ENCODE measurements around the gene SART3. TPM values are rescaled to one million over a fixed set of nuclear protein-coding genes. Genes with fewer than 3 reads are reported as not detected.

Gene SART3
- total and polyA plus RNA-seq, 9 donors, result 27.9 to 55.3 (median 46.8) TPM

DNA sequence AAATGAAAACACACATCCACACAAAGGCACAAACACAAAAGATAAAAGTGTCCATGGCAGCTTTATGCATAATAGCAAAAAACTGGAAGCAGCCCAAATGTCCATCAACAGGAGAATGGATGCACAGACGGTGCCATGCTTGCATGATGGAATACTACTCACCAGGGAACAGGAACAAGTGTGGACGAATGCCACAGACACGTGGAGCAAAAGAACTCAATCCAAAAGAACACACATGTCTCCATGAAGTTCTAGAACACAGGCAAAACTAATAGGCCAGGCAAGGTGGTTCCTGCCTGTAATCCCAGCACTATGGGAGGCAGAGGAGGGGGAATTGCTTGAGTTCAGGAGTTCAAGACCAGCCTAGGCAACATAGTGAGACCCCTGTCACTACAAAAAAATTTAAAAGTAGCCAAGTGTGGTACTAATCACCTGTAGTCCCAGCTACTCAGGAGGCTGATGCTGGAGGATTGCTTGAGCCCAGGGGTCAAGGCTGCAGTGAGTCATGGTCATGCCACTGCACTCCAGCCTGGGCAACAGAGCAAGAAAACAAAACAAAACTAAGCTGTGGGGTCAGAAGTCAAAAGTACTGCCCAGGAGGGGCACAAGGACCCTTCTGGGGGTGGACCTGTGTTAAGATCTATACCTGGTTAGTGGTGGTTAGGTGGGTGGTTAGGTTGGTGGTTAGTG, 44.2 kb upstream of the SART3 start:
- no peak overlapping the region for H3K27ac ChIP-seq

DNA sequence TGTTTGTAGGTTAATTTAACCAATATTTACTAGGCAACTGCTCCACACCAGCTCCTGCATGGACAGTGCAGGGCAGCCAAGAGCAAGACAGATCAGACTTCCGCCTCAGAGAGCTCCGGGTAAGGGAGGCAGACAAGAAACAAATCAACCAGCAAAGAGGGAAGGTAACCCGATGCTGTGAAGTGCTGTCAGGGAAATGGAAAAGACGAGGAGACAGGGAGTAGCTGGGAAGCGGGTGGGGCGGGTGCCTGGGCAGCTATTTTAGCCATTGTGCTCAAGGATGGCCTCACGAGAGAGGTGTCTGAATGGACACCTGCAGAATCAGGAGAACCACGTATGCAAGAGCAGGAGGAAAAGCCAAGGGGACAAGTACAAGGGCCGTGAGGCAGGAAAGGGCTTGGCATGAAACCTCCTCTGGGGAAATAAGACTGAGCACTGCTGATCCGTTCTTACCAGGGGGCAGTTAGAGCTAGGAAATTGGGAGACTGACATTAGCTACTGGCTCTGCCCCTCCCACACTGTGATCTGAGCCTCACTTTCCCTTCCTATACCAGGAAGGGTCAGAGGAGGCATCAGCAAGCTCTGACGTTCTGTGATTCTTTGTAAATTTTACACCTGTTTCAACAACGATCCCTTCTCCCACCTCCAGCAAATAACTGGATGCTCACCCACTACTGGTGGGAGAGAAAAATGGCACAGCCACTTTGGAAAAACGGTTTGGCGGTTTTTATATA, 43.4 kb upstream of the SART3 start:
- Histone ChIP-seq H3K36me3 (no peaks in the 10 kb centered on the region), H3K4me3 (no peak overlapping the region), H3K27ac (no peak overlapping the region), H3K4me1 (ENCODE audit: insufficient read depth) (peaks cover 3% of the 10 kb centered on the region), H3K9me3 (no peaks in the 10 kb centered on the region), H3K27me3 (no peaks in the 10 kb centered on the region)
- DNase-seq, result no peak
- TF ChIP-seq EP300 (IDR thresholded peaks at IDR 0.05) (no peak), POLR2A (IDR thresholded peaks at IDR 0.05) (no peak), CTCF (IDR thresholded peaks at IDR 0.05) (no peak)
- intact Hi-C loops (cut with DNase I), result no loop called here
- WGBS, 3 donors, result 54 to 64% (median 55%) methylated on average over 14 of the region's 14 CpGs

More for the DNA sequence above, 44.2 kb upstream of the SART3 start:
- Histone ChIP-seq H3K4me3 (no peak overlapping the region), H3K9me3 (no peaks in the 10 kb centered on the region), H3K27me3 (no peaks in the 10 kb centered on the region), H3K36me3 (no peaks in the 10 kb centered on the region), H3K4me1 (ENCODE audit: insufficient read depth) (peaks cover 8% of the 10 kb centered on the region)
- no peak for TF ChIP-seq EP300 (IDR thresholded peaks at IDR 0.05)
- TF ChIP-seq CTCF (IDR thresholded peaks at IDR 0.05), result no peak
- no peak for TF ChIP-seq POLR2A (IDR thresholded peaks at IDR 0.05)
- intact Hi-C loops (cut with DNase I), result no loop called here
- WGBS, 3 donors, result 37 to 64% (median 52%) methylated on average over 3 of the region's 3 CpGs
- no peak for DNase-seq

GRCh38 chr12:108603743-108604142, 42.8 kb upstream of the SART3 start:
- TF ChIP-seq CTCF (IDR thresholded peaks at IDR 0.05), result no peak
- no peak for TF ChIP-seq EP300 (IDR thresholded peaks at IDR 0.05)
- TF ChIP-seq POLR2A (IDR thresholded peaks at IDR 0.05), result no peak
- intact Hi-C loops (cut with DNase I), result no loop called here
- Histone ChIP-seq H3K4me1 (ENCODE audit: insufficient read depth) (peaks cover 3% of the 10 kb centered on the region), H3K9me3 (no peaks in the 10 kb centered on the region), H3K4me3 (no peak overlapping the region), H3K27ac (no peak overlapping the region), H3K36me3 (no peaks in the 10 kb centered on the region), H3K27me3 (no peaks in the 10 kb centered on the region)
- no peak for DNase-seq
- 90 to 96% (median 93%) methylated on average over 4 of the region's 4 CpGs for WGBS, 3 donors

GRCh38 chr12:108602976-108603704, 42.2 kb upstream of the SART3 start:
- intact Hi-C loops (cut with DNase I), result no loop called here
- Histone ChIP-seq H3K27me3 (no peaks in the 10 kb centered on the region), H3K36me3 (no peaks in the 10 kb centered on the region), H3K27ac (no peak overlapping the region), H3K4me1 (ENCODE audit: insufficient read depth) (peaks cover 3% of the 10 kb centered on the region), H3K9me3 (no peaks in the 10 kb centered on the region), H3K4me3 (no peak overlapping the region)
- no peak for DNase-seq
- WGBS, 3 donors, result 89 to 94% (median 93%) methylated on average over 15 of the region's 15 CpGs
- TF ChIP-seq POLR2A (IDR thresholded peaks at IDR 0.05) (no peak), CTCF (IDR thresholded peaks at IDR 0.05) (no peak), EP300 (IDR thresholded peaks at IDR 0.05) (no peak)
